ENCODE results near the gene GARRE1.
"Not testable (repeated sequence)": the region's sequence is repeated elsewhere in the genome, so short reads cannot be mapped to it uniquely, and the experiment has no call there.

The GARRE1 gene

GRCh38 chr19:34232566-34233481 lies 21.5 kb upstream of the GARRE1 start:
- peak; percentile 43 for DNase-seq

- no peak for DNase-seq
Measured at GRCh38 chr19:34235425-34235940, 18.9 kb upstream of the GARRE1 start.

GRCh38 chr19:34236035-34236987 lies 18.0 kb upstream of the GARRE1 start:
- DNase-seq, result no peak

- no peak for DNase-seq
Measured at GRCh38 chr19:34237283-34237682, 17.1 kb upstream of the GARRE1 start.

GRCh38 chr19:34237939-34238338 lies 16.4 kb upstream of the GARRE1 start:
- DNase-seq, result no peak

- peak; percentile 49 for DNase-seq
Measured at GRCh38 chr19:34241513-34242337, 12.6 kb upstream of the GARRE1 start.

- not testable (repeated sequence) for DNase-seq
Measured at GRCh38 chr19:34243138-34243875, 11.0 kb upstream of the GARRE1 start.

GRCh38 chr19:34243876-34244578 lies 10.3 kb upstream of the GARRE1 start:
- DNase-seq, result no peak

GRCh38 chr19:34244611-34245299 lies 9.6 kb upstream of the GARRE1 start:
- DNase-seq, result no peak

- no peak for DNase-seq
Measured at GRCh38 chr19:34246340-34246739, 8.0 kb upstream of the GARRE1 start.

GRCh38 chr19:34248941-34249340 lies 5.4 kb upstream of the GARRE1 start:
- DNase-seq, result no peak

GRCh38 chr19:34253167-34253566 lies 1.2 kb upstream of the GARRE1 start:
- not testable (repeated sequence) for DNase-seq

- not testable (repeated sequence) for DNase-seq
Measured at GRCh38 chr19:34253681-34254045, 691 bp upstream of the GARRE1 start.

GRCh38 chr19:34254698-34255432 lies 511 bp downstream of the GARRE1 start:
- DNase-seq, result peak; percentile 52

GRCh38 chr19:34255546-34255945 lies 1.2 kb downstream of the GARRE1 start:
- no peak for DNase-seq

GRCh38 chr19:34256835-34257558 lies 2.6 kb downstream of the GARRE1 start:
- no peak for DNase-seq

GRCh38 chr19:34257559-34257924 lies 3.2 kb downstream of the GARRE1 start:
- no peak for DNase-seq

GRCh38 chr19:34259367-34260095 lies 5.2 kb downstream of the GARRE1 start:
- DNase-seq, result no peak

Data from activated CD4-positive, alpha-beta T cell treated with anti-CD3 and anti-CD28 coated beads for 48 hours (primary cell).